Neural progenitor cell (in vitro differentiated cells): Measurements from ENCODE around the gene PRRX1. TPM values are rescaled to one million over a fixed set of nuclear protein-coding genes. Genes with fewer than 3 reads are reported as not detected.

Source experiments
- DNase-seq: peaks from one replicate; pipeline ENCODE4 v3.0.0-alpha.2; 2016; ENCODE audit warnings: low spot score
- H2AFZ ChIP-seq: fragments of 200-600 bp; sonication (generic); replicated peaks from 2 replicates; pipeline ENCODE4 v1.6.1; 2016; ENCODE audit warnings: antibody characterized with exemption
- H3F3A ChIP-seq: fragments of 200-600 bp; sonication (generic); 2 replicates; pipeline ENCODE4 v1.6.1; 2016; ENCODE audit warnings: antibody characterized with exemption, low read depth
- H3K27ac ChIP-seq: fragments of 200-600 bp; sonication (generic); 2 replicates; pipeline ENCODE4 v1.5.1; 2016; ENCODE audit warnings: mild to moderate bottlenecking
- H3K27me3 ChIP-seq: fragments of 200-600 bp; sonication (generic); 2 replicates; pipeline ENCODE4 v1.6.1; 2016; ENCODE audit warnings: mild to moderate bottlenecking, moderate library complexity
- H3K36me3 ChIP-seq: fragments of 200-600 bp; sonication (generic); 2 replicates; pipeline ENCODE4 v1.5.1; 2016
- H3K4me1 ChIP-seq: fragments of 200-600 bp; sonication (generic); 2 replicates; pipeline ENCODE4 v1.6.1; 2016; ENCODE audit warnings: mixed run types
- H3K4me2 ChIP-seq: fragments of 200-600 bp; sonication (generic); 2 replicates; pipeline ENCODE4 v1.6.1; 2016
- H3K4me3 ChIP-seq: fragments of 200-600 bp; sonication (generic); 2 replicates; pipeline ENCODE4 v1.5.1; 2016
- H3K79me2 ChIP-seq: fragments of 200-600 bp; sonication (generic); 2 replicates; pipeline ENCODE4 v1.6.1; 2016; ENCODE audit warnings: low read depth
- H3K9ac ChIP-seq: fragments of 200-600 bp; sonication (generic); 2 replicates; pipeline ENCODE4 v1.6.1; 2016
- H3K9me3 ChIP-seq: fragments of 200-600 bp; sonication (generic); 2 replicates; pipeline ENCODE4 v1.5.1; 2016; ENCODE audit warnings: low read depth
- H4K20me1 ChIP-seq: fragments of 200-600 bp; sonication (generic); 2 replicates; pipeline ENCODE4 v1.6.1; 2016; ENCODE audit warnings: low read depth
- H3K27ac Mint-ChIP-seq: 3 replicates; pipeline ENCODE4 v1.8.0; 2021; ENCODE audit warnings: mixed read lengths
- H3K27me3 Mint-ChIP-seq: 2 replicates; pipeline ENCODE4 v1.8.0; 2022; ENCODE audit warnings: low read depth, mild to moderate bottlenecking, inconsistent platforms, moderate library complexity, mixed read lengths; ENCODE audit not compliant: insufficient read depth
- H3K36me3 Mint-ChIP-seq: 3 replicates; pipeline ENCODE4 v1.8.0; 2021; ENCODE audit warnings: mixed read lengths
- H3K4me1 Mint-ChIP-seq: 3 replicates; pipeline ENCODE4 v1.8.0; 2021; ENCODE audit warnings: mixed read lengths
- H3K4me3 Mint-ChIP-seq: 3 replicates; pipeline ENCODE4 v1.8.0; 2021; ENCODE audit warnings: mild to moderate bottlenecking, moderate library complexity, mixed read lengths
- H3K9me3 Mint-ChIP-seq: 3 replicates; pipeline ENCODE4 v1.8.0; 2020; ENCODE audit warnings: mixed read lengths
- EZH2 ChIP-seq: fragments of 200-600 bp; sonication (generic); IDR thresholded peaks from 2 replicates; pipeline ENCODE4 v1.6.1; 2017; ENCODE audit warnings: antibody characterized with exemption, mild to moderate bottlenecking, moderate library complexity
- EZH2phosphoT487 ChIP-seq: fragments of 200-600 bp; sonication (generic); IDR thresholded peaks from 2 replicates; pipeline ENCODE4 v1.6.1; 2017; ENCODE audit warnings: antibody characterized with exemption
- total RNA-seq: library from RNA; depleted of rRNA; stranded (reverse); fragments of >200 nt; gene quantifications from 2 replicates; pipeline ENCODE4 v1.2.3, GENCODE V29; 2015; ENCODE audit warnings: low replicate concordance
- TF ChIP-seq, protein P1 (sequence below): fragments of 200-600 bp; sonication (generic); IDR thresholded peaks from 2 replicates; pipeline ENCODE4 v1.5.1; 2017; ENCODE audit warnings: antibody characterized with exemption, mild to moderate bottlenecking

Gene PRRX1
- total RNA-seq, 1 donor from 2014 or later = 0.19 TPM

DNA sequence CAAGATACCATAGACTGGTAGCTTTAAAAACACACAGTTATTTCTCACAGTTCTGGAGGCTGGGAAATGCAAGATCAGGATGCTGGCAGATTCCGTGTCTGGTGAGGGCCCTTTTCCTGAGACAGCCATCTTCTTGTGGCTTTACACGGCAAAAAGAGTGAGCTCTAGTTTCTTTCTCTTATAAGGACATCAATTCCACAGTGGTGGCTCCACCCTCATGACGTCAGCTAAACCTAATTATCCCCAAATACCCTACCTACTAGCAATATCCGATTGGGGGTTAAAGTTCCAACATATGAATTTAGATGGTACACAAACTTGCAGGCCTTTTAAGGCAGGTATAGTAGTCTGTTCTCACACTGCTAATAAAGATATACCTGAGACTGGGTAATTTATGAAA, 77.7 kb downstream of the PRRX1 start:
- H3K9ac ChIP-seq = no peak overlapping the region
- H3K36me3 ChIP-seq = no peaks in the 10 kb centered on the region
- no peaks in the 10 kb centered on the region for H4K20me1 ChIP-seq
- no peaks in the 10 kb centered on the region for H3K79me2 ChIP-seq
- no peak overlapping the region for H3K4me2 ChIP-seq
- no peaks in the 10 kb centered on the region for H3K4me1 Mint-ChIP-seq
- peaks cover 14% of the 10 kb centered on the region for H3K9me3 Mint-ChIP-seq
- TF ChIP-seq EZH2 (no peak), EZH2phosphoT487 (no peak)
- TF ChIP-seq, protein P1, sequence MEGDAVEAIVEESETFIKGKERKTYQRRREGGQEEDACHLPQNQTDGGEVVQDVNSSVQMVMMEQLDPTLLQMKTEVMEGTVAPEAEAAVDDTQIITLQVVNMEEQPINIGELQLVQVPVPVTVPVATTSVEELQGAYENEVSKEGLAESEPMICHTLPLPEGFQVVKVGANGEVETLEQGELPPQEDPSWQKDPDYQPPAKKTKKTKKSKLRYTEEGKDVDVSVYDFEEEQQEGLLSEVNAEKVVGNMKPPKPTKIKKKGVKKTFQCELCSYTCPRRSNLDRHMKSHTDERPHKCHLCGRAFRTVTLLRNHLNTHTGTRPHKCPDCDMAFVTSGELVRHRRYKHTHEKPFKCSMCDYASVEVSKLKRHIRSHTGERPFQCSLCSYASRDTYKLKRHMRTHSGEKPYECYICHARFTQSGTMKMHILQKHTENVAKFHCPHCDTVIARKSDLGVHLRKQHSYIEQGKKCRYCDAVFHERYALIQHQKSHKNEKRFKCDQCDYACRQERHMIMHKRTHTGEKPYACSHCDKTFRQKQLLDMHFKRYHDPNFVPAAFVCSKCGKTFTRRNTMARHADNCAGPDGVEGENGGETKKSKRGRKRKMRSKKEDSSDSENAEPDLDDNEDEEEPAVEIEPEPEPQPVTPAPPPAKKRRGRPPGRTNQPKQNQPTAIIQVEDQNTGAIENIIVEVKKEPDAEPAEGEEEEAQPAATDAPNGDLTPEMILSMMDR = no peak
- no peaks in the 10 kb centered on the region for H3K27me3 ChIP-seq
- no peaks in the 10 kb centered on the region for H3K9me3 ChIP-seq
- DNase-seq = no peak
- no peak overlapping the region for H2AFZ ChIP-seq
- no peak overlapping the region for H3K4me3 ChIP-seq
- no peak overlapping the region for H3K27ac Mint-ChIP-seq
- H3K27me3 Mint-ChIP-seq = peaks cover 2% of the 10 kb centered on the region
- no peak overlapping the region for H3K4me3 Mint-ChIP-seq
- no peaks in the 10 kb centered on the region for H3F3A ChIP-seq
- H3K36me3 Mint-ChIP-seq = no peaks in the 10 kb centered on the region
- H3K27ac ChIP-seq = no peak overlapping the region
- H3K4me1 ChIP-seq = no peaks in the 10 kb centered on the region

DNA sequence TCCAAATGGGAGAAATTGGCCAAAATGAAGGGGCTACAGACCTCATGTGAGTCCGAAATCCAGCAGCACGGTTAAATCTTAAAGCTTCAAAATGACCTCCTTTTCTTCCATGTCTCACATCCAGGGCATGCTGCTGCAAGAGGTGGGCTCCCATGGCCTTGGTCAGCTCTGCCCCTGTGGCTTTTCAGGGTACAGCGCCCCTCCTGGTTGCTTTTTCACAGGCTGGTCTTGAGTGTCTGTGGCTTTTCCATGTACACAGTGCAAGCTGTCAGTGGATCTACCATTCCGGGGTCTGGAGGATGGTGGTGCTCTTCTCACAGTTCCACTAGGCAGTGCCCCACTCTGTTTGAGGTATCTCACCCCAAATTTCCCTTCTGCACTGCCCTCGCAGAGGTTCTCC, 78.7 kb downstream of the PRRX1 start:
- Histone ChIP-seq H3K9ac (no peak overlapping the region), H3F3A (no peaks in the 10 kb centered on the region), H3K4me1 (no peaks in the 10 kb centered on the region), H3K4me3 (no peak overlapping the region), H3K9me3 (no peaks in the 10 kb centered on the region), H3K36me3 (no peaks in the 10 kb centered on the region), H3K27me3 (no peaks in the 10 kb centered on the region), H3K79me2 (no peaks in the 10 kb centered on the region), H2AFZ (no peak overlapping the region), H4K20me1 (no peaks in the 10 kb centered on the region), H3K27ac (no peak overlapping the region), H3K4me2 (no peak overlapping the region)
- H3K4me3 Mint-ChIP-seq = no peak overlapping the region
- H3K36me3 Mint-ChIP-seq = no peaks in the 10 kb centered on the region
- H3K9me3 Mint-ChIP-seq = peaks cover 14% of the 10 kb centered on the region
- no peak overlapping the region for H3K27ac Mint-ChIP-seq
- H3K4me1 Mint-ChIP-seq = no peaks in the 10 kb centered on the region
- no peak for TF ChIP-seq EZH2phosphoT487
- TF ChIP-seq, protein P1 = no peak
- TF ChIP-seq EZH2 = no peak
- no peak for DNase-seq
- peaks cover 2% of the 10 kb centered on the region for H3K27me3 Mint-ChIP-seq

DNA sequence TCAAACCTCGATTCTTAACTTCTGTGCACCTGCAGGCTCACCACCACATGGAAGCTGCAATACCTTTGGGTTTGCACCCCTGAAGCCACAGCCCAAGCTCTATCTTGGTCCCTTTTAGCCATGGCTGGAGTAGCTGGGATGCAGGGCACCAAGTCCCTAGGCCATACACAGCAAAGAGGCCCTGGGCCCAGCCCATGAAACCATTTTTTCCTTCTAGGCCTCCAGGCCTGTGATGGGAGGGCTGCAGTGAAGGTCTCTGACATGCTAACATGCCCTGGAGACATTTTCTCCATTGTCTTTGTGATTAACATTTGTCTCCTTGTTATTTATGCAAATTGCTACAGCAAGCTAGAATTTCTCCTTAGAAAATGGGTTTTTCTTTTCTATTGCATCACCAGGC, 79.2 kb downstream of the PRRX1 start:
- Histone ChIP-seq H2AFZ (no peak overlapping the region), H3K27me3 (no peaks in the 10 kb centered on the region), H3K4me1 (no peaks in the 10 kb centered on the region), H4K20me1 (no peaks in the 10 kb centered on the region), H3K4me2 (no peak overlapping the region), H3F3A (no peaks in the 10 kb centered on the region), H3K36me3 (no peaks in the 10 kb centered on the region), H3K4me3 (no peak overlapping the region), H3K9me3 (no peaks in the 10 kb centered on the region), H3K9ac (no peak overlapping the region), H3K27ac (no peak overlapping the region), H3K79me2 (no peaks in the 10 kb centered on the region)
- Mint-ChIP-seq H3K4me1 (no peaks in the 10 kb centered on the region), H3K27me3 (peaks cover 2% of the 10 kb centered on the region), H3K36me3 (no peaks in the 10 kb centered on the region), H3K9me3 (peaks cover 14% of the 10 kb centered on the region), H3K27ac (no peak overlapping the region), H3K4me3 (no peak overlapping the region)
- no peak for DNase-seq
- no peak for TF ChIP-seq EZH2
- TF ChIP-seq, protein P1 = no peak
- TF ChIP-seq EZH2phosphoT487 = no peak
